BJ (cell line): ENCODE data around the gene ATP2B1. TPM values are rescaled to one million over a fixed set of nuclear protein-coding genes. Genes with fewer than 3 reads are reported as not detected.
"Not testable (repeated sequence)": the region's sequence is repeated elsewhere in the genome, so short reads cannot be mapped to it uniquely, and the experiment has no call there.

Experiments used
- CTCF ChIA-PET: fragments of 350-600 bp; formaldehyde crosslinking; extraction: SDS; loops from one replicate; lab custom pipeline; 2021; ENCODE audit warnings: antibody characterized with exemption, inconsistent platforms; lab: Yijun Ruan, JAX
- POLR2A ChIA-PET: fragments of 300-600 bp; sonication (Branson Sonifier 250); formaldehyde crosslinking; extraction: SDS; loops from one replicate; lab custom pipeline; 2021; ENCODE audit warnings: antibody characterized with exemption; lab: Charles Lee
- DNase-seq: peaks from one replicate; pipeline ENCODE4 v3.0.0-alpha.2; 2011; ENCODE audit warnings: low read depth
- H3K27me3 ChIP-seq: 2 replicates; pipeline ENCODE4 v1.6.0; 2011; ENCODE audit warnings: low read length; ENCODE audit not compliant: control insufficient read depth, insufficient read depth
- H3K36me3 ChIP-seq: 2 replicates; pipeline ENCODE4 v1.5.1; 2011; ENCODE audit warnings: low read length; ENCODE audit not compliant: control insufficient read depth, insufficient read depth
- H3K4me3 ChIP-seq: 2 replicates; pipeline ENCODE4 v1.5.1; 2011; ENCODE audit warnings: low read depth, mild to moderate bottlenecking, control low read depth, low read length
- polyA plus RNA-seq: library from polyadenylated mRNA; depleted of rRNA; stranded (reverse); fragments of >200 nt; gene quantifications from 2 replicates; pipeline ENCODE4 v1.2.3, GENCODE V29; 2011
- TF ChIP-seq, protein P1 (sequence below): IDR thresholded peaks from 2 replicates; pipeline ENCODE4 v1.5.1; 2011; ENCODE audit warnings: low read depth, mild to moderate bottlenecking, control low read depth, inconsistent platforms, low read length, moderate library complexity; ENCODE audit not compliant: insufficient read depth

ATP2B1 gene
- polyA plus RNA-seq, 1 experiment, result 12.8 TPM

DNA sequence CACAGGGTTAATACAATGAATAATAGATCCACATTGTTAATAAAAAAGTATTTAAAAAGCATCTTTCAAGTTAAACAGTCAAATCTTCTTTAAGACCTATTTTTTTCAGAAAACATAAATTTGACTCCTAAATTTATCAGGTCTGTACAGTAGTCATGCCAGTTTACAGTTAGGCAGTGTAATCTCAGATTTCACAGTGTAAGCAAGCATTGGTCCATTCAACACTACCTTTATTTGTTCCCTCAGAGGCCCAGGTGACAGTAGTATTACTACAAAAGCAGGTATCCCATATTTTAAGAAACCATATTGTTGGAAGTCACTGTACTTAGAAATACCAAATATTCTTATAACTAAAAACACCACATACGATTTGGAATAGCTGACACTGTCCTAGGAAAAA is 6.1 kb downstream of the ATP2B1 start:
- TF ChIP-seq, protein P1, sequence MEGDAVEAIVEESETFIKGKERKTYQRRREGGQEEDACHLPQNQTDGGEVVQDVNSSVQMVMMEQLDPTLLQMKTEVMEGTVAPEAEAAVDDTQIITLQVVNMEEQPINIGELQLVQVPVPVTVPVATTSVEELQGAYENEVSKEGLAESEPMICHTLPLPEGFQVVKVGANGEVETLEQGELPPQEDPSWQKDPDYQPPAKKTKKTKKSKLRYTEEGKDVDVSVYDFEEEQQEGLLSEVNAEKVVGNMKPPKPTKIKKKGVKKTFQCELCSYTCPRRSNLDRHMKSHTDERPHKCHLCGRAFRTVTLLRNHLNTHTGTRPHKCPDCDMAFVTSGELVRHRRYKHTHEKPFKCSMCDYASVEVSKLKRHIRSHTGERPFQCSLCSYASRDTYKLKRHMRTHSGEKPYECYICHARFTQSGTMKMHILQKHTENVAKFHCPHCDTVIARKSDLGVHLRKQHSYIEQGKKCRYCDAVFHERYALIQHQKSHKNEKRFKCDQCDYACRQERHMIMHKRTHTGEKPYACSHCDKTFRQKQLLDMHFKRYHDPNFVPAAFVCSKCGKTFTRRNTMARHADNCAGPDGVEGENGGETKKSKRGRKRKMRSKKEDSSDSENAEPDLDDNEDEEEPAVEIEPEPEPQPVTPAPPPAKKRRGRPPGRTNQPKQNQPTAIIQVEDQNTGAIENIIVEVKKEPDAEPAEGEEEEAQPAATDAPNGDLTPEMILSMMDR, result no peak
- ChIA-PET CTCF (no interaction called here), POLR2A (no interaction called here)
- no peaks in the 10 kb centered on the region for H3K36me3 ChIP-seq
- no peak overlapping the region for H3K4me3 ChIP-seq
- H3K27me3 ChIP-seq, result no peaks in the 10 kb centered on the region
- DNase-seq, result no peak

DNA sequence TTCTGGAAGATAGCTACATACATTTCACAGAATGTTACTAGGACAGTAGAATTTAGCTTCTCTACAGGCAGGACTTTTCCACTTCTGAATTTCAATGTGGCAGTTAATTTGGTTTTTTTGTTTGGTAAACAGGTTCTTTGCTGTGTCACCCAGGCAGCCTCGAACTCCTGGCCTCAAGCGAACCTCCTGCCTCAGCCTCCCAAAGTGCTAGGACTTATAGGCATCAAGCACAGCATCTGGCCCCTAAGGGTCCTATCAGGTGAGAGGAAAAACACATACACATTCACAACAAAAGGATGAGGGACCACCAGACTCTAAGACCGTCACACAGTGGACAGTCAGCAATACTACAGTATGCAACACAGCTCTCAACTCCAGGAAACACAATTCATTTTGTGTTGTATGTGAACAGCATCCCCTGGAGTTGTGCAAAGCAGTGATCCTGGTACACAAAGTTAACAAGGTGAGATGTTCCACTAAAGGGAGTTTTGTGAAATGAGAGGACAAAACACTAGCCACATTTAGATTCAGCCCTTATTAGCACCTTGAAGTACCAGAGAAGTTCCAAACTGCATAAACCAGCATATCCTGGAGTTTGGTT is 6.9 kb downstream of the ATP2B1 start:
- POLR2A ChIA-PET, result no interaction called here
- Histone ChIP-seq H3K27me3 (no peaks in the 10 kb centered on the region), H3K4me3 (no peak overlapping the region), H3K36me3 (no peaks in the 10 kb centered on the region)
- DNase-seq, result no peak
- CTCF ChIA-PET, result no interaction called here
- TF ChIP-seq, protein P1, result no peak

DNA sequence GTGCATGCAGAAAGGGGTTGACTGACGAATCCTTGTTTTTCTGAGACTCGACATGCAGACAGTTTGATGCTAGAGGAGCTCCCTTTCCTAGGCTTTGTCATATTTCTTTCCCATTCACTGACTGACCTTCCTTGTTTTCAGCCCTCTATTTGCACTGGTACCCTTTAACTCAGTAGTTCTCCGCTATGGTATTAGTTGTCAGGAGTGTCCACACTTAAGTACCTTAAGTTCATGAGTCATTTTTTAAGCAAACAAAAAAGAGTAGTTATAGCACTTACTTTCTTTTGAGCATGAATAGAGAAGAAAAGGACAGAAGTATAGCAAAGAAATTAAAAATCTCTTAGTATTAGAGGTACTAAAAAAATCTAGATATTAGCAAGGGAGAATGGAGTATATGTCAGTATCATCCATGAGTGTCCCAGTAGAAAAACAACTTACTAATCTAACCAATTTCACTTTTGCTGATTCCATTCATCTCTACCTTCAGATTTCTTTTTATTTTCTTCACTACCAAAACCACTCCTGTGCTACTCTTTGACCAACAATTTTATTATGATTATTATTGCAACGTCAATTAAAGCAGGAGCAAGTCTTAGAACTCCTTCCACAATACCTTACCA is 8.3 kb downstream of the ATP2B1 start:
- no peak overlapping the region for H3K4me3 ChIP-seq
- H3K36me3 ChIP-seq, result no peaks in the 10 kb centered on the region
- ChIA-PET CTCF (no interaction called here), POLR2A (no interaction called here)
- no peak for DNase-seq
- TF ChIP-seq, protein P1, result no peak
- H3K27me3 ChIP-seq, result no peaks in the 10 kb centered on the region

DNA sequence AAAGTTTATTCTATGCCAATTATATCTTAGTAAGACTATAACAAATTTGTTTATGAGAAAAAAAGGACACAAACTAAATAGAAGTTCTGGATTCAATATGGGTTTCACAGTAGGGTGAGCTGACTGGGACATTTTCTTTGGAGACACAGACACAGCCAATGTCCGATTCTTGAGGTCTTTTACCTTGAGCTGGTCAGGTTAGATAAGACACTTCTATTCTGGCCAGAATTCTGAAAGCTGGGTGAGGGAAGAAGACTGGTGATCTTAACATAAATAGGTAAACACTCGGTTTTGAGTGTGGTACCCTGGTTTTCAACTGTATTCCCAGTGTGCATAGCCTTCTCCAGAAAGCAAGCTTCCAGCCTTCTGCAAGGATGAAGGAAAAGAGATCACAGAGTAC is 10.0 kb downstream of the ATP2B1 start:
- TF ChIP-seq, protein P1, result no peak
- CTCF ChIA-PET, result interaction anchor here (1.0 kb wide), 1 partner anchor 155 kb away, joined by 5 read pairs; no protein-coding TSS in a partner anchor
- Histone ChIP-seq H3K4me3 (no peak overlapping the region), H3K36me3 (no peaks in the 10 kb centered on the region), H3K27me3 (no peaks in the 10 kb centered on the region)
- POLR2A ChIA-PET, result no interaction called here
- DNase-seq, result no peak

GRCh38 chr12:89697728-89698127 is 10.9 kb downstream of the ATP2B1 start:
- H3K27me3 ChIP-seq, CTCF ChIA-PET, H3K4me3 ChIP-seq, H3K36me3 ChIP-seq, POLR2A ChIA-PET, DNase-seq: not testable (repeated sequence)
